GM12864 (cell line): ENCODE results near the gene CIDEA.

Source experiments
- DNase-seq: peaks from one replicate; pipeline ENCODE4 v3.0.0-alpha.2; 2011; ENCODE audit warnings: low read depth
- H3K4me3 ChIP-seq: 2 replicates; pipeline ENCODE4 v1.5.1; 2011; ENCODE audit warnings: mild to moderate bottlenecking, low read depth, low read length, control low read depth
- TF ChIP-seq, protein P1 (sequence below): IDR thresholded peaks from 2 replicates; pipeline ENCODE4 v1.5.1; 2011; ENCODE audit warnings: low read depth, mild to moderate bottlenecking, moderate library complexity, low read length, control low read depth, inconsistent platforms; ENCODE audit errors: missing control alignments

The CIDEA gene

DNA sequence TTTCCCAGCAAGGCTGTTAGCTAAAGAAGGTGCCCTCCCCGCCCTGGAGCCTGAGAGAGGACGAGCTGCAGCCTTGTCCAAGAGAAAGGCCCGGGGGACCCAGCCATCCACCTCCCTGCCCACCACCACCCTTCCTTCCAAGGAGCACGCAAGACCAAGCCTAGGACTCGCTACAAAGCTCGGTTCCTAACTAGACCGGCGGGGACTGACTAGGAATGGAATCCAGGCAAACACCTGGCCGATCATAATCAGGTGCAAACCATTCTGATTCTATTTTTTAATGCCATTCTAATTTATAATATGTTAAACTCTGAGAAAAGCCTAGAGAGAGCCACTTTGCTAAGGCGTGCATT, 34.2 kb downstream of the CIDEA start:
- no peak overlapping the region for H3K4me3 ChIP-seq
- DNase-seq: no peak
- TF ChIP-seq, protein P1, sequence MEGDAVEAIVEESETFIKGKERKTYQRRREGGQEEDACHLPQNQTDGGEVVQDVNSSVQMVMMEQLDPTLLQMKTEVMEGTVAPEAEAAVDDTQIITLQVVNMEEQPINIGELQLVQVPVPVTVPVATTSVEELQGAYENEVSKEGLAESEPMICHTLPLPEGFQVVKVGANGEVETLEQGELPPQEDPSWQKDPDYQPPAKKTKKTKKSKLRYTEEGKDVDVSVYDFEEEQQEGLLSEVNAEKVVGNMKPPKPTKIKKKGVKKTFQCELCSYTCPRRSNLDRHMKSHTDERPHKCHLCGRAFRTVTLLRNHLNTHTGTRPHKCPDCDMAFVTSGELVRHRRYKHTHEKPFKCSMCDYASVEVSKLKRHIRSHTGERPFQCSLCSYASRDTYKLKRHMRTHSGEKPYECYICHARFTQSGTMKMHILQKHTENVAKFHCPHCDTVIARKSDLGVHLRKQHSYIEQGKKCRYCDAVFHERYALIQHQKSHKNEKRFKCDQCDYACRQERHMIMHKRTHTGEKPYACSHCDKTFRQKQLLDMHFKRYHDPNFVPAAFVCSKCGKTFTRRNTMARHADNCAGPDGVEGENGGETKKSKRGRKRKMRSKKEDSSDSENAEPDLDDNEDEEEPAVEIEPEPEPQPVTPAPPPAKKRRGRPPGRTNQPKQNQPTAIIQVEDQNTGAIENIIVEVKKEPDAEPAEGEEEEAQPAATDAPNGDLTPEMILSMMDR: no peak

DNA sequence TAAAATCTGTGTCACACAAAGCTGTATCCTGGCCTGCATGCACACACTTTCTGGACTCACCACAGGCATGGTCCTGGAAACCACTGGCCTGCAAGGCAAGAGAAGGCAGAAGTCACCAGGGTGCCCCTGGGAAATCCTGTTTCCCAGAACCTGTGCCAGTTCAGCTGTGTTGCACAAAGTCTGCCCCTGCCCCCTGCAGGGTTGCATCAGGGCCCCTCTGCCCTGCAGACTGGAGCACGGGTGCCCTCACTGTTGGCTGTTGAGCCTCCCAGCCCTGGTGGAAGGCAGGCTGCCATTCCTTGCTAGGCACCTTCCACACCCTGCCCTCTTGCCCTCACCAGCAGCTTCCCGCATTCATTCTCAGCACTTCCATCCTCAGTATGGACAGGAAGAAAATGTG, 35.9 kb downstream of the CIDEA start:
- DNase-seq: no peak
- TF ChIP-seq, protein P1: no peak
- no peak overlapping the region for H3K4me3 ChIP-seq

DNA sequence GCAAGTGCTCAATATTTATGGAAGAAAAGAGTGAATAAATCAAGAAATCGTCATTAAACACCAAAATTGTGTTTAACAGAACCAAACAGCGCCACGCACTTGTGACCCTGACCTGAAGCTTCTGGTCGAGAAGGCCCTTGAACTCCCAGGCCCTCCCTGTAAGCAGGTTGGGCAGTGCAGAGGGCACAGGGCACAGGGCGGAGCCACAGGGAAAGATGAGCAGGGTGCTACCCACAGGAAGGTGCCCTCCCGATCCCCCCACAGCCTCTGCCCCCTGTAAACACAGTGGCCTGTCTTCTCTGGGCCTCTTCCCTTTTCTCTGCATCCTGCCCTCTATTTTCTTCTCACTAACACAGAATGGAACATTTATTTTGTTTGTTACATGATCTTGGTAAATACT, 37.0 kb downstream of the CIDEA start:
- DNase-seq: no peak
- TF ChIP-seq, protein P1: no peak
- H3K4me3 ChIP-seq: no peak overlapping the region

DNA sequence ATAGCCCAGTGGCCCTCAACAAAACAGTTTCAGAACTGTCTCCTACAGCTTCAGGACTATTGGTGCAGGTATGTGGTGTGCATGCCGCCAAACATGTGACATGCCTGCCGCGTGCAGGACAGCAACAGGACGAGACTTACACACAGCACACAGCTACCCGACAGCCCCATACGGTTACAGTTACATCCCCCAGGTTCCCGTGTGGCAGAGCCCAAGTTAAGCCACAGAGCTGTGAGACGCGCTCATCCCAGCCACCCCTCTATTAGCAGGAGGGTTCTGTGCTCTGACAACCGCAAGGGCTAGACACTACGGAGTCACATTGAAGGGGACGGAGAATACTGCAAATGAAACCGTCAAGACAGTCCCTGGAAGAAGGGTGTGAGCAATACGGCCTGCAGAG, 37.5 kb downstream of the CIDEA start:
- DNase-seq: no peak
- H3K4me3 ChIP-seq: no peak overlapping the region
- TF ChIP-seq, protein P1: no peak

DNA sequence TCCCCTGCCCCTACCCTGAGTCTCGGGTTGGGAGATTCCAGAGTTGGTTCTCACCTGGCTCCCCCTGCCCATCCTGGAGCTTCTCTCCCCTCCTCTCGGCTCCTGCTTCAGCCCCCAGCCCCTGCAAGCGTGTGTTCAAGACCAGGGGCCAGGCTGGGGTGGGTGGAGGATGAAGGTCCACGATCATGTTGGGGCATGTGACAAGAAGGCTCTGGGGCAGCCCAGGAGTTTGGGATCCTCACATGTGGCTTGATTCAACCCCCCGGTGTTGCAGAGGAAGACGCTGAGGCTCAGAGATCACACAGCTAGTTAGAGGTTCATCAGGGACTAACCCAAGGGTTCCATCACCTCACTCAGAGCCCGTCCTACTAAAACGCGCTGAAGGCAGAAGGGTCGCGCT, 39.7 kb downstream of the CIDEA start:
- no peak overlapping the region for H3K4me3 ChIP-seq
- DNase-seq: no peak
- TF ChIP-seq, protein P1: no peak

DNA sequence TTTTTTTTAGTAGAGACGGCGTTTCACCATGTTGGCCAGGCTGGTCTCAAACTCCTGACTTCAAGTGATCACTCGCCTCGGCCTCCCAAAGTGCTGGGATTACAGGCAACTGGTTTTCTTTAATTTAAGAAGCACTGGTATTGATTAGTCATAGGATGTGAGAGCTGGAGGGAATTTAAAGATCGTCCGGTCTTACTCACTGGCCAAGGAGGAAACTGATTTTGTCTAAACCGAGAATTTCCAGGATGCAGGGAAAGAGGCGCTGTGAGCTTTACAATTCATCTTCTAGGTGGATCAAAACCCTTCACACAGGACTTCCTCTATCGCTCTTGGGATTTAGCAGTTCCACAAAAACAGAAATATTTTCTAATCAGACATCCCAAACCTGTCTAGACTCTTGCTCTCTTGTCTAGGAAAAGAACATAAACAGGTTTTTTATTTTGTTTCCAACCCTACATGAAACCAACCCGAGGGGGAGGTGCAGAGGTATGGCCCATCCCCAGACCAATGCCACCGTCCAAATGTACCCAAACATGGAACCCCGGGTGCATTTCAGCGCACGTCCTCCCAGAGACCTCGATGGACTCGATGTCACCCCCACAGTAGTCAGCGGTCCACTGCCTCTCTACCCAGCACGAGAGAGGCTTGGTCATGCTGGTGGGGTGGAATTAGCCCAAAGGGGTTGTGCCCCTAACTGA, 41.4 kb downstream of the CIDEA start:
- TF ChIP-seq, protein P1: no peak
- no peak for DNase-seq
- no peak overlapping the region for H3K4me3 ChIP-seq

DNA sequence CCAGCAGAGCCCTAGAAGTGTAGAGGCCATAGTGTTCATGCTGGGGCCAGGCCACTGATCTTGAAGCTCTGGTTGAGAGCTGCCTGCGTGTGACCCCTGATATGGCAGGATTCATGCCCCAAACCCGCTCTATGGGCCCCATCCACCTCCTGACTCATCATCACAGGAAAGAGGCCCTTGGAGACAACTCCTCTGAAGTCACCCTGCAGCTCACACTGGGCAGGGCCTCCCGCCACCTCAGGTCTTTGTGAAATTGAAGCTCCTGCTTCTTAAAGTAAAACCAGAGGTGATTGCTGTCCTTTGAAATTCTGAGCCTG, 41.9 kb downstream of the CIDEA start:
- no peak for DNase-seq
- TF ChIP-seq, protein P1: no peak
- H3K4me3 ChIP-seq: no peak overlapping the region
